GM19455 (cell line): ENCODE measurements around the gene LCT.
"Not testable (repeated sequence)": the region's sequence is repeated elsewhere in the genome, so short reads cannot be mapped to it uniquely, and the experiment has no call there.

ENCODE experiments used
- ATAC-seq: cut with Tn5 transposase; IDR thresholded peaks from one replicate; pipeline ENCODE4 v1.9.1; 2021; ENCODE audit not compliant: unreplicated experiment

LCT gene

GRCh38 chr2:135798275-135798705, 38.7 kb downstream of the LCT start:
- ATAC-seq: no peak

GRCh38 chr2:135797497-135798274, 39.3 kb downstream of the LCT start:
- ATAC-seq: peak; percentile 74

- no peak for ATAC-seq
Measured at GRCh38 chr2:135796606-135797005, 40.4 kb downstream of the LCT start.

- not testable (repeated sequence) for ATAC-seq
Measured at GRCh38 chr2:135795641-135796040, 41.3 kb downstream of the LCT start.

- ATAC-seq: no peak
Measured at GRCh38 chr2:135792401-135793150, 44.4 kb downstream of the LCT start.

GRCh38 chr2:135791418-135792190, 45.4 kb downstream of the LCT start:
- no peak for ATAC-seq

- ATAC-seq: no peak
Measured at GRCh38 chr2:135790423-135790822, 46.6 kb downstream of the LCT start.

GRCh38 chr2:135786823-135787222, 50.2 kb downstream of the LCT start:
- ATAC-seq: no peak

- ATAC-seq: no peak
Measured at GRCh38 chr2:135785032-135785431, 52.0 kb downstream of the LCT start.

GRCh38 chr2:135783439-135783838, 53.5 kb downstream of the LCT start:
- no peak for ATAC-seq

- ATAC-seq: no peak
Measured at GRCh38 chr2:135782231-135782630, 54.8 kb downstream of the LCT start.

GRCh38 chr2:135776367-135776766, 60.6 kb downstream of the LCT start:
- ATAC-seq: no peak

GRCh38 chr2:135775420-135775819, 61.6 kb downstream of the LCT start:
- no peak for ATAC-seq

- ATAC-seq: no peak
Measured at GRCh38 chr2:135773917-135774316, 63.1 kb downstream of the LCT start.

GRCh38 chr2:135773319-135773718, 63.7 kb downstream of the LCT start:
- no peak for ATAC-seq

- no peak for ATAC-seq
Measured at GRCh38 chr2:135768863-135769262, 68.1 kb downstream of the LCT start.

- no peak for ATAC-seq
Measured at GRCh38 chr2:135762530-135762929, 74.5 kb downstream of the LCT start.

GRCh38 chr2:135762022-135762421, 75.0 kb downstream of the LCT start:
- ATAC-seq: no peak

- no peak for ATAC-seq
Measured at GRCh38 chr2:135756692-135757091, 80.3 kb downstream of the LCT start.

GRCh38 chr2:135755573-135755972, 81.4 kb downstream of the LCT start:
- no peak for ATAC-seq

GRCh38 chr2:135745545-135745944, 91.4 kb downstream of the LCT start:
- no peak for ATAC-seq
